Kidney epithelial cell (primary cell): ENCODE measurements around the gene KLC4. TPM values are rescaled to one million over a fixed set of nuclear protein-coding genes. Genes with fewer than 3 reads are reported as not detected.

ENCODE experiments used
- DNase-seq: peaks from one replicate; pipeline ENCODE4 v3.0.0-alpha.2; 2010; ENCODE audit warnings: low read depth
- H3K27me3 ChIP-seq: 2 replicates; pipeline ENCODE4 v1.6.0; 2011; ENCODE audit warnings: low read length; ENCODE audit not compliant: control insufficient read depth, insufficient read depth
- H3K36me3 ChIP-seq: 2 replicates; pipeline ENCODE4 v1.5.1; 2011; ENCODE audit warnings: low read length; ENCODE audit not compliant: control insufficient read depth, insufficient read depth
- H3K4me3 ChIP-seq: 2 replicates; pipeline ENCODE4 v1.5.1; 2011; ENCODE audit warnings: low read depth, mild to moderate bottlenecking, control low read depth, low read length
- total RNA-seq: library from RNA; depleted of rRNA; stranded (reverse); fragments of >200 nt; gene quantifications from 2 replicates; pipeline ENCODE4 v1.2.3, GENCODE V29; 2015
- TF ChIP-seq, protein P1 (sequence below): IDR thresholded peaks from 2 replicates; pipeline ENCODE4 v1.5.1; 2011; ENCODE audit warnings: mild to moderate bottlenecking, moderate library complexity, low read length, control low read depth, inconsistent platforms; ENCODE audit not compliant: insufficient read depth, poor library complexity, severe bottlenecking

Gene KLC4
- total RNA-seq, 1 donor from 2014 or later = 21.6 TPM

DNA sequence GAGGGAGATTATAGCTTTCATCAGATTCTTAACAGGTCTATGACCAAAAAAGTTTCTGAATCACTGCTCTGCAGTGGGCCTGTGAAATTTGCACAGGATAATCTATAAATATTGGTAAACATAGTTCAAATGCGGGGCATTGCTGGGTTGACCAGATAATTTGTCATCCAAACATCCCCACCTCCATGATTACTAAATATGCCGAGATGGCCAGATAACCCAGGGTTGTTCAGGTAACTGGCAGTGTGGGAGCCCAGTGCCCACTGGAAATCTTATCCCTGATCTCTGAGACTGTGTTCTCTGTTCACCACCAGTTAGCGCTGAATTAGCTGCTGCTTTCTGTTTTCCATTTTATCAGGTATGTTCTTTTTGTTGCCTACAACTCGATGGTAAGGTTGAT is 38.1 kb downstream of the KLC4 start:
- Histone ChIP-seq H3K36me3 (no peaks in the 10 kb centered on the region), H3K27me3 (no peaks in the 10 kb centered on the region), H3K4me3 (no peak overlapping the region)
- no peak for DNase-seq
- TF ChIP-seq, protein P1, sequence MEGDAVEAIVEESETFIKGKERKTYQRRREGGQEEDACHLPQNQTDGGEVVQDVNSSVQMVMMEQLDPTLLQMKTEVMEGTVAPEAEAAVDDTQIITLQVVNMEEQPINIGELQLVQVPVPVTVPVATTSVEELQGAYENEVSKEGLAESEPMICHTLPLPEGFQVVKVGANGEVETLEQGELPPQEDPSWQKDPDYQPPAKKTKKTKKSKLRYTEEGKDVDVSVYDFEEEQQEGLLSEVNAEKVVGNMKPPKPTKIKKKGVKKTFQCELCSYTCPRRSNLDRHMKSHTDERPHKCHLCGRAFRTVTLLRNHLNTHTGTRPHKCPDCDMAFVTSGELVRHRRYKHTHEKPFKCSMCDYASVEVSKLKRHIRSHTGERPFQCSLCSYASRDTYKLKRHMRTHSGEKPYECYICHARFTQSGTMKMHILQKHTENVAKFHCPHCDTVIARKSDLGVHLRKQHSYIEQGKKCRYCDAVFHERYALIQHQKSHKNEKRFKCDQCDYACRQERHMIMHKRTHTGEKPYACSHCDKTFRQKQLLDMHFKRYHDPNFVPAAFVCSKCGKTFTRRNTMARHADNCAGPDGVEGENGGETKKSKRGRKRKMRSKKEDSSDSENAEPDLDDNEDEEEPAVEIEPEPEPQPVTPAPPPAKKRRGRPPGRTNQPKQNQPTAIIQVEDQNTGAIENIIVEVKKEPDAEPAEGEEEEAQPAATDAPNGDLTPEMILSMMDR = no peak

DNA sequence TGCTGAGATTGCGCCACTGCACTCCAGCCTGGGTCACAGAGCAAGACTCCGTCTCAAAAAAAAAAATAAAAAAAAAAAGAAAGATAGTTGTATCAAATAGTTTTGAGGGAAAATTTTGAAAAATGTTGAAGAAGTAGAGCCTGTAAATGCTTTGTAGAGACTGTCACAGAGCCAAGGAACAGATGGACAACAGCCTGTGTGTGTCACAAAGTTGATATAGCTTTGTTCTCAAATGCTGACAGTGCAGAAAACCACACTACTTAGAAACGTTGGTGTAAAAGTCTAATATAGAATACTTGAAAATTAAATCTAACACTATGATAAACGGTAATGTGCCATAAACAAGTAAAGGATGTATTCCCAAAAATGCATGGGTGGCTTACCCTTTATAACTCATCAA is 42.1 kb downstream of the KLC4 start:
- TF ChIP-seq, protein P1 = no peak
- H3K36me3 ChIP-seq = no peaks in the 10 kb centered on the region
- no peak for DNase-seq
- no peak overlapping the region for H3K4me3 ChIP-seq
- no peaks in the 10 kb centered on the region for H3K27me3 ChIP-seq

DNA sequence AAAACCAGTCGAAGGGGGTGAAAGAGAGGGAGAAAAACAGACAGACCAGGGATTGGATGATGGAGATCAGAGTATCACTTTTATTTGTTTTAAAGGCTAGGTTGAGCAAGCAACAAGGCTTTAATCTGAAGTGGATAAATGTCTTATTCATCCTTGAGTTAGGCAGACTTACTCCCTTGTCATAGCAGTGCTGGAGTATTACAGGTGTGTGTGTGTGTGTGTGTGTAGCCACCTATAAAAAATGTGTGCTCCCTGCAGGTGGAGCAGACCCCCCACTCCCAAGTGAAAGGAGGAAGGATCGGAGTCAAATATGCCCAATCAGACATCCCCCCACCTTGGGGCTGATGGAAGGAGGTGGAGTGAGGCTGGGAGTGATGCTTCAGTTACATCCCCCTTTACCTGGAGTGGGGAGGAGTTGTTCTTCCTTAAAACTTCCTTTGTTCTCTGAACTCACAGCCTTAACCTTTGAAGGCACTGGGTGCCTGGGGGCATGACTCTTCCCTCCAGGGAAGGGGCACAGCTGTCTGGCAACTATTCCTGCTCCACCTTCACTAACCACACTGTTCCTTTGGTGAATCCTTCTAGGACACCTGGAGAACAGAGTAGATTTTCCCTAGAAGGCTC is 43.9 kb downstream of the KLC4 start:
- no peak overlapping the region for H3K4me3 ChIP-seq
- H3K27me3 ChIP-seq = no peaks in the 10 kb centered on the region
- no peaks in the 10 kb centered on the region for H3K36me3 ChIP-seq
- TF ChIP-seq, protein P1 = no peak
- no peak for DNase-seq

GRCh38 chr6:43105538-43106222 is 46.2 kb downstream of the KLC4 start:
- Histone ChIP-seq H3K36me3 (no peaks in the 10 kb centered on the region), H3K4me3 (no peak overlapping the region), H3K27me3 (no peaks in the 10 kb centered on the region)
- TF ChIP-seq, protein P1 = no peak
- DNase-seq = no peak

- DNase-seq = no peak
- TF ChIP-seq, protein P1 = no peak
- H3K4me3 ChIP-seq = no peak overlapping the region
- H3K27me3 ChIP-seq = no peaks in the 10 kb centered on the region
- H3K36me3 ChIP-seq = no peaks in the 10 kb centered on the region
Measured at GRCh38 chr6:43107344-43108062, 48.1 kb downstream of the KLC4 start.
